Muscle layer of duodenum (tissue), 2 donors: ENCODE measurements around the gene SLC16A12.
"Not testable (repeated sequence)": the region's sequence is repeated elsewhere in the genome, so short reads cannot be mapped to it uniquely, and the experiment has no call there.

ENCODE experiments used
- H3K27ac ChIP-seq: one replicate; pipeline ENCODE4 v1.7.0; 2013; ENCODE audit warnings: mild to moderate bottlenecking, low read length
- H3K27me3 ChIP-seq: one replicate; pipeline ENCODE4 v1.7.0; 2013; ENCODE audit warnings: low read depth, mild to moderate bottlenecking, control low read depth, low read length
- H3K36me3 ChIP-seq, 2 donors: one replicate each; pipeline ENCODE4 v1.7.0; 2013; ENCODE audit warnings: low read length in 2 of 2, control low read depth in 1 of 2, mild to moderate bottlenecking in 1 of 2; ENCODE audit not compliant: insufficient read depth in 2 of 2, control insufficient read depth in 1 of 2
- H3K4me1 ChIP-seq, 2 donors: one replicate each; pipeline ENCODE4 v1.7.0; 2013; ENCODE audit warnings: low read length in 2 of 2, mild to moderate bottlenecking in 2 of 2, control low read depth in 1 of 2, moderate library complexity in 1 of 2; ENCODE audit not compliant: insufficient read depth in 2 of 2, control insufficient read depth in 1 of 2
- H3K4me3 ChIP-seq, 2 donors: one replicate each; pipeline ENCODE4 v1.7.0; 2013; ENCODE audit warnings: low read length in 2 of 2, low read depth in 1 of 2, mild to moderate bottlenecking in 1 of 2
- H3K9me3 ChIP-seq, 2 donors: one replicate each; pipeline ENCODE4 v1.7.0; 2013; ENCODE audit warnings: low read length in 2 of 2, control low read depth in 1 of 2, mild to moderate bottlenecking in 1 of 2; ENCODE audit not compliant: control insufficient read depth in 1 of 2
- donor health status: healthy.

Gene SLC16A12

GRCh38 chr10:89414146-89414878, 121.1 kb downstream of the SLC16A12 start, which contains the start of gene IFIT5:
TSS of gene IFIT5 (plus strand) at chr10:89414568. CDS start at chr10:89414799, 231 bp downstream.
- H3K27me3 ChIP-seq: no peaks in the 10 kb centered on the region
- peaks cover 8 to 13% of the 10 kb centered on the region in 2 donors for H3K36me3 ChIP-seq
- H3K9me3 ChIP-seq: no peaks in the 10 kb centered on the region
- H3K4me3 ChIP-seq: peak within 1 kb of the TSS; percentile 85 to 93
- peak within 1 kb of the TSS; percentile 94 for H3K27ac ChIP-seq
- H3K4me1 ChIP-seq: peaks cover 3 to 14% of the 10 kb centered on the region in 2 donors

GRCh38 chr10:89413398-89413912, 121.9 kb downstream of the SLC16A12 start:
- Histone ChIP-seq H3K36me3 (peaks cover 8 to 13% of the 10 kb centered on the region in 2 donors), H3K4me1 (peaks cover 3 to 10% of the 10 kb centered on the region in 2 donors), H3K27ac (peak overlapping the region; percentile 94), H3K4me3 (peak overlapping the region; percentile 85 to 93), H3K27me3 (no peaks in the 10 kb centered on the region), H3K9me3 (no peaks in the 10 kb centered on the region)

DNA sequence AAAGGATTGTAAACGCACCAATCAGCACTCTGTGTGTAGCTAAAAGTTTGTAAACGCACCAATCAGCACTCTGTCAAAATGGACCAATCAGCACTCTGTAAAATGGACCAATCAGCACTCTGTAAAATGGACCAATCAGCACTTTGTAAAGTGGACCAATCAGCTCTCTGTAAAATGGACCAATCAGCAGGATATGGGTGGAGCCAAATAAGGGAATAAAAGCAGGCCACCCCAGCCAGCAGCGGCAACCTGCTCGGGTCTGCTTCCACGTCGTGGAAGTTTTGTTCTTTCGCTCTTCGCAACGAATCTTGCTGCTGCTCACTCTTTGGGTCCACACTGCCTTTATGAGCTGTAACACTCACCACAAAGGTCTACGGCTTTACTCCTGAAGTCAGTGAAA, 123.1 kb downstream of the SLC16A12 start:
- H3K27ac ChIP-seq, H3K4me1 ChIP-seq, H3K36me3 ChIP-seq, H3K9me3 ChIP-seq, H3K27me3 ChIP-seq, H3K4me3 ChIP-seq: not testable (repeated sequence)

DNA sequence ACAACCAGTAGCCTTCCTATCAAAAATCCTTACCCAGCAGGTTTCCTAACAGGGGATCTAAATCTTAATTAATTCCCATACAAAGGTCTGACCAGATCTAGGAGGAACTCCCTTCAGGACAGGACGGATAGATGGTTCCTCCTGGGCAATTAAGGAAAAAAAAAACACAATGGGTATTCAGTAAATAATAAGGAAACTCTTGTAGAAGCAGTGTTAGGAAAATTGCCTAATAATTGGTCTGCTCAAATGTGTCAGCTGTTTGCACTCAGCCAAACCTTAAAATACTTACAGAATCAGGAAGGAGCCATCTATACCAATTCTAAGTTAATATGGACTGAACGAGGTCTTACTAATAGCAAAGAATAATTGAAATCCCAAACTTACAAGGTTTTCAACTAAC, 124.3 kb downstream of the SLC16A12 start:
- H3K4me1 ChIP-seq, H3K4me3 ChIP-seq, H3K27me3 ChIP-seq, H3K36me3 ChIP-seq, H3K27ac ChIP-seq, H3K9me3 ChIP-seq: not testable (repeated sequence)

GRCh38 chr10:89410551-89410950, 124.8 kb downstream of the SLC16A12 start:
- not testable (repeated sequence) for H3K9me3 ChIP-seq, H3K4me3 ChIP-seq, H3K4me1 ChIP-seq, H3K27me3 ChIP-seq, H3K36me3 ChIP-seq, H3K27ac ChIP-seq

DNA sequence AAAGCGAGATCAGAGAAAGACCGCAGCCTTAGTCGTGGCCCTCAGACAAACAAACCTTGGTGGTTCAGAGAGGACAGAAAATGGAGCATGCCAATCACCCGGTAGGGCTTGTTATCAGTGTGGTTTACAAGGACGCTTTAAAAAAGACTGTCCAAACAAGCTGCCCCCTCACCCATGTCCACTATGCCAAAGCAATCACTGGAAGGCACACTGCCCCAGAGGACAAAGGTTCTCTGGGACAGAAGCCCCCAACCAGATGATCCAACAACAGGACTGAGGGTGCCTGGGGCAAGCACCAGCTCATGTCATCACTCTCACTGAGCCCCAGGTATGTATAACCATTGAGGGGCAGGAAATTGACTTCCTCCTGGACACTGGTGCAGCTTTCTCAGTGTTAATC, 126.1 kb downstream of the SLC16A12 start:
- H3K36me3 ChIP-seq, H3K27me3 ChIP-seq, H3K27ac ChIP-seq, H3K9me3 ChIP-seq, H3K4me1 ChIP-seq, H3K4me3 ChIP-seq: not testable (repeated sequence)

- not testable (repeated sequence) for H3K4me3 ChIP-seq, H3K9me3 ChIP-seq, H3K27me3 ChIP-seq, H3K4me1 ChIP-seq, H3K27ac ChIP-seq
- peaks cover under 1 to 15% of the 10 kb centered on the region in 2 donors for H3K36me3 ChIP-seq
Measured at GRCh38 chr10:89407792-89408191, 127.6 kb downstream of the SLC16A12 start.

DNA sequence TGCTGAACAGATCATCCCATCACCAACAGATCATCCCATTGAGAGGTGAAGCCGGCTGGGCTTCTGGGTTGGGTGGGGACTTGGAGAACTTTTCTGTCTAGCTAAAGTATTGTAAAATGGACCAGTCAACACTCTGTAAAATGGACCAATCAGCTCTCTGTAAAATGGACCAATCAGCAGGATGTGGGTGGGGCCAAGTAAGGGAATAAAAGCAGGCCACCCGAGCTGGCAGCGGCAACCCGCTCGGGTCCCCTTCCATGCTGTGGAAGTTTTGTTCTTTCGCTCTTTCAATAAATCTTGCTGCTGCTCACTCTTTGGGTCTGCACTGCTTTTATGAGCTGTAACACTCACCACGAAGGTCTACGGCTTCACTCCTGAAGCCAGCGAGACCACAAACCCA, 129.2 kb downstream of the SLC16A12 start:
- H3K27ac ChIP-seq, H3K9me3 ChIP-seq, H3K27me3 ChIP-seq, H3K4me1 ChIP-seq, H3K4me3 ChIP-seq: not testable (repeated sequence)
- peaks cover 7 to 22% of the 10 kb centered on the region in 2 donors for H3K36me3 ChIP-seq

- Histone ChIP-seq H3K4me1 (no peaks in the 10 kb centered on the region), H3K27ac (no peak overlapping the region), H3K27me3 (no peaks in the 10 kb centered on the region), H3K36me3 (peaks cover 7 to 22% of the 10 kb centered on the region in 2 donors), H3K4me3 (no peak overlapping the region), H3K9me3 (peaks cover 0 to 3% of the 10 kb centered on the region in 2 donors)
Measured at GRCh38 chr10:89404104-89405047, 131.0 kb downstream of the SLC16A12 start.

GRCh38 chr10:89403043-89403442, 132.4 kb downstream of the SLC16A12 start:
- H3K36me3 ChIP-seq: peaks cover 7 to 22% of the 10 kb centered on the region in 2 donors
- H3K27ac ChIP-seq: no peak overlapping the region
- H3K27me3 ChIP-seq: no peaks in the 10 kb centered on the region
- no peaks in the 10 kb centered on the region for H3K4me1 ChIP-seq
- H3K4me3 ChIP-seq: no peak overlapping the region
- H3K9me3 ChIP-seq: peaks cover 0 to 3% of the 10 kb centered on the region in 2 donors

- Histone ChIP-seq H3K9me3 (no peaks in the 10 kb centered on the region), H3K4me1 (peaks cover 0 to 6% of the 10 kb centered on the region in 2 donors), H3K36me3 (peaks cover 7 to 22% of the 10 kb centered on the region in 2 donors), H3K27me3 (no peaks in the 10 kb centered on the region), H3K4me3 (no peak overlapping the region), H3K27ac (no peak overlapping the region)
Measured at GRCh38 chr10:89399956-89400355, 135.4 kb downstream of the SLC16A12 start.
